ENCODE measurements around the gene RABL3.
"Not testable (repeated sequence)": the region's sequence is repeated elsewhere in the genome, so short reads cannot be mapped to it uniquely, and the experiment has no call there.

Gene RABL3

DNA sequence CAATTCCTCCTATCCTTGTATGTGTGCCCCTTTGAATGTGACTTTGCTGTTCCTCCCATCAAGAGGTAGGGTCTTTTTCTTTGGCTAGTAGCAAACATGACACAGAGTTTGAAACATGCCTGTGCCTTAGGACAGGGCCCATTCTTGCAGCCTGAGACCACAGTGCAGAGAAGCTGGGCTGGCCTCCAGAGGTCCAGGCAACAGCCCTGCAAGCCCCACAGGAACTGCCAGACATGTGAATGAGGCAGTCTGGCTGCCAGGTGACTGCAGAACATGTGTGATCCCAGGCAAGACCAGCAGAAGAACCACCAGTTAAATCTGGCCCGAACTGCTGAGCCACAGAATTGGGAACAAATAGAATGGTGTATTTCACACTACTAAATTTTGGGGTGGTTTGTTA lies 59.1 kb downstream of the RABL3 start:
- DNase-seq (ENCODE audit: low read depth), result no peak

DNA sequence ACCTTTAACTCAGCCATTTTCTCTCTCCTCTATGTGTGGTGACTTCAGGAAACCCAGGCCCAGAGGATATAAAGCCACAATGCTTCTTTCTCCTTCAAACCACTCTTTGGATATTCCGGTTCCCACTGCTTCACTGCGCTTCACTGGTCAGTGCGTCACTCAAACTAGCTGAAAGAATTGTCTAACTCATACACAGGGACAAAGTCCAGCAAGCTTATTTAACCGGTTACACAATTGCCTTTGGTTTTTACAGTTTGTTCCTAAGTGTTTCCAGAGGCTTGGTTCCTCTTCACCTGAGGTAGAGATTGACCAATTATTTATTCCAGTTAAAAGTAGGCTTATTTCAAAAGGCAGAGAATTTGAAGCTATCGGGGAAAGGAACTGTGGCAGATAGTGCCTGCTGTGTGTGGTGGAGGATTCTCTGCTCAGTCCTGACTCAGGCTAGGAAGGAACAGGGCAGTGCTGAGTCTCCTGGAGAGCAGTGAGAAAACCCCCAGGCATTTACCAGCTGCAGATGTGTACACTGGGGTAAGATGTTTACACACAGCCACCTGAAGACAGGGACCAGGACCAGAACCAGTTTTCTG lies 60.1 kb downstream of the RABL3 start, which contains the start of gene HGD:
Gene HGD, minus strand, starts transcription at position 145 of the 587 bp plus-strand sequence. Its CDS starts 128 bp downstream, at position 17.
- DNase-seq (ENCODE audit: low read depth), result no peak

DNA sequence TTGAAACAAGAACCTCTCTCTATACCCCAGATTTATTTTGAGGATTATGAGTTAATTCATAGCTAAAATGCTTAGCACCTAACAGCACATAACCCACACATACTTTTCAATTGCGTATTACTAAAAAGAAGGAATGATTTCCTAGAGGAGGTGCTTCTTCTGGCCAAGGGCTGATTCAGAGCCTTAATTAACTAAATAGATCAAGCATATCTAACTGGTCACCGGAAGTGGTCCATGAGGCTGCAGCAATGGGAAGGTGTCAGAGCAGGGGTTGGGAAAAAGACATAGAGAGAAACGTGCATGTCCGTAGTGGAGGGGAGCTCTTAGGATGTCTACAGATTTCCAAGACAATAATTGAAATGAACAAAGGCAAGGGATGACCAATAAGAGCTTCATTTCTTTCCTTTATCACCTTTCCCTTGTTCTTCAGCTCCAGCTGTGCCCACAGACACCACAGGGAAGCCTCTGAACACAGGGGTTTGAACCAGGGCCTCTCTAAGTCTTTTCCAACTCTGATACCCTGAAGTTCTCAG lies 60.7 kb downstream of the RABL3 start:
- DNase-seq (ENCODE audit: low read depth), result no peak

DNA sequence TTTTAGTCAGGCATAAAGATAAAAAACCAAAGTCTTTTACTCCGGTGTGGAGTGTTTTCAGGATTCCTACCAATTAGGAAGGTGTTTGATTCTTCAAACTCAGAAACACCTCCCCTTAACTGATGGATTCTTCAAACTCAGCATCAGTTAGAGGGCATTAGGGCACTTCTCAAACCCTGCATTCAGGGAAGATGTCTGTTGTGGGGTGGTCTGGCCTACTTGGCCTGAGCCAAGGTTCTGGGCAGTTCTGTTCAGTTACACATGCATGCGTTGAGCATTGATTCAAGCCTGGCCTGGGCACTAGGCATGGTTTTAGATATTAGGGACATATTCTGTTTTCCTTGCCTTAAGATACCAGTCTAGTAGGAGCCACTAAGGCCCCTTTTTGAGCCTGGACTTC lies 61.3 kb downstream of the RABL3 start:
- DNase-seq (ENCODE audit: low read depth), result no peak

DNA sequence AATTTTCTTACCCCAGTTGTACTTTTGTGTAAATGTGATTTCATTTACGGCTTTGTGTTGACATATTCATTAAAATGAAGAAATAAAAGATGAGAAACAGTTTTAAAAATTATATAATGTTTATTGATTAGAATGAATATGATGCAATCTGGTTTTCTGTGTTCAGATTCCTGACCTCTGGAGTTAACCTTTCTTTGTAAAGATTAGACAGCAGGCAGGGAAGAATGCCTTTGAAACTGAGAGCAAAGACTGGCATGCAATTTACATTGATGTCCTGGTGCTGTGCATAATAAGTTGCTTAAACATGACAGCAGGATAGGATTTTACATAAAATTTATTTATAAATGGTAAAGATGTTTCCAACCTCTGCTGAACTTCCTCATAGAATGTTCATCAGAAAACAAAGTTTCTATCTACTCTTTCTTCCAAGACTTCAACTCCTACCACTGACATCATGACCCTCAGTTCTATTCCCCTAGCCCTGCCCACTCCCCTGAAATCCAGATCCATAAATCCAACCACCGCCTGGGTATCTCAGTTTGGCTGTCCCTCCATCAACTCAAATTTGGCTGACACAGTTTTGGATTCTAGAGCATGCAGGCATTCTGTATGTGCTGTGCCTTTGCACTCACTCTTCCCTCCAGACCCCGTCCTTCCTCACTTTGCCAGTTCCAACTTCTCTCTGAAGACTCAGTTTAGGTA lies 62.0 kb downstream of the RABL3 start:
- no peak for DNase-seq (ENCODE audit: low read depth)

DNA sequence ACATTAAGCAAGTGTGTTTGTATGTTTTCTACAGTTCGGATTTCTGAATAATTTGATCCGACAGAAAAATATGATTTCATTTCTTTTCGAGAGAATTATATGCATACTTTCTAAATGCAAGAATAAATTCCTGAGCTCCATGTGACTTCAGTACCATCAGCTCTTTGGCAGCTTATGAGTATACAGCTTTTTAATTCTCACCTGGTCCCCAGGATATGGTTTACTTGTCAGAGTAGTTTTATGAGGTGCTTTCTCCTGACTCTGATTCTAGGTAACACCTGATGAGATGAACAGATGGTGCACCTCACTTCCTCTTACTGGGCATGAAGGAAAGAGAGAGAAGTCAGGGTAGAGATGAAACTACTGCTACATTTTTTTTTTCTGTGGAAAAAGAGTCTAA lies 63.3 kb downstream of the RABL3 start:
- DNase-seq (ENCODE audit: low read depth), result no peak

DNA sequence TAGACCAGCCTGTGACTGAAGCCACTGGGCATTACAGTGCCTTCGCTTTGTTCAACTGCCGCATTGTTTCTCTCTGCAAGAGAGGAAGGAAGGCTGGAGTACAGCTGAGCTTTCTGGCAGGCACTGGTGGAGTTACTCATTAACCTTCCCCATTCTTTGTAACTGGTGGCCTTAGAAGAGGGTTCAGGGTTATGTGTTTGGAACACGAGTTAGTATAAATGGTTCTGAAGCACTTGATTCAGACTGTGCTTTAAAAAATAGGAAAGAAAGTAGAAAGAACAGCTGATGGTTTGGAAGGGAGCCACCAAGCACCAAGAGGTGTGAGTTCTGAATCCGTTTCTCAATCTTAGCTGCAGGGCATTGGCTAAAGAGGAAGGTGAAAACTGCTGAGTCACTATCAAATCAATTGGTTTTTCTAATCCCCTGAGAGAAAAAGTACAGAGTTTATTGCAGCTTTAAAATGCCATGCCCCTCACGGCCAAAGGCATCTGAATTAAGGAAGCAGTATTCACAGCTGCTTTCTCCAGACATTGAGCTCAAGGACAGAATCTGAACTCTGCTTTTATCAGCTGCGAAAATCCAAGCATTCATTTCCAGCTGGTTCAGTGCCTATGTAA lies 63.9 kb downstream of the RABL3 start:
- DNase-seq (ENCODE audit: low read depth), result no peak

DNA sequence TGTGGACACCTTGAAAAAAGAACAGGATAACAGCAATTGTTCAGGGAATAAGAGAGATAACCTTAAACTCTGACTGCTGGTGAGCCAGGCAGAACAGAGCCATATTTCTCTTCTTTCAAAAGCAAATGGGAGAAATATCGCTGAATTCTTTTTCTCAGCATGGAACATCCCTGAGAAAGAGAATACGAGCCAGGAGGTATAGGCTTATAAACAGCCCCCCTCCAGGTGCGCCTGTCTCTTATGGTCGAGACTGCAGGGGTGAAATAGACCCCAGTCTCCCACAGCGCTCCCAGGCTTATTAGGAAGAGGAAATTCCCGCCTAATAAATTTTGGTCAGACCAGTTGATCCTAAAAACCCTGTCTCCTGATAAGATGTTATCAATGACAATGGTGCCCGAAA lies 65.1 kb downstream of the RABL3 start:
- not testable (repeated sequence) for DNase-seq (ENCODE audit: low read depth)

DNA sequence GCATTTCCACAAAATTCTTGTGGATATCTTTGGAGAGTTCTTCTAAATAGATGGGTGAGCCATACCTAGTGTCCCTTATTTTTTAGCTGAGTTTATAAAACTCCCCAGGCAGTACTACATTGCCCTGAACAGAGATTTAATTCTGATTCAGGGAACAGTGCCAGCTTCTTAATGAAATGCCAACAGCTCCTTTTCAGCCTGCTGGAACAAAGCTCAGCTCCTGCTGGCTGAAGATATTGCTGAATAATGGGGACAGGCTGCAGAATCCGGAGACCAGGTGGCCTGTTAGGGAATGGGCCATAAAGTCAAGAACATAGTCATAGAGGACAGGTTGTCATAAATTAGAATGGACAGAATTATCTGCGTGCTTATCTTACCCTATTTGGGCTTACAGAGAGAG lies 69.2 kb downstream of the RABL3 start:
- no peak for DNase-seq (ENCODE audit: low read depth)

DNA sequence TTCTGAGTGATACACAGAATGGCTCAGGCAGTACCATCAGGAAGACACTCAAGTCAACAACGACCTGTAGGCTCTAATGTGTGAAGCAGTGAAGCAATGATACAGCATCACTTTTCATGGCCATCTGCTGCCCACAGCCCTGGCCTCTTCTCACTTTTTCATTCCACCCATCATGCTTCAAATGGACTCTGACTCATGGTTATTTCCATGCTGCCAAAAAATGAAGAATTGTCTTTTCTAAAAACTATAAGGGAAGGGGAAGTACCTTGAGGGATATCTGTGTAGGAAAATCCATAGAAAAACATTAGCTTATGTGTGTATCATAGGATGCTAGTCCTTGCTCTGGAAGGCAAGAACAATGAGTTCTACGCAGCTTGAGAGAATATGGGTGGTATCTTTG lies 71.7 kb downstream of the RABL3 start:
- no peak for DNase-seq (ENCODE audit: low read depth)

DNA sequence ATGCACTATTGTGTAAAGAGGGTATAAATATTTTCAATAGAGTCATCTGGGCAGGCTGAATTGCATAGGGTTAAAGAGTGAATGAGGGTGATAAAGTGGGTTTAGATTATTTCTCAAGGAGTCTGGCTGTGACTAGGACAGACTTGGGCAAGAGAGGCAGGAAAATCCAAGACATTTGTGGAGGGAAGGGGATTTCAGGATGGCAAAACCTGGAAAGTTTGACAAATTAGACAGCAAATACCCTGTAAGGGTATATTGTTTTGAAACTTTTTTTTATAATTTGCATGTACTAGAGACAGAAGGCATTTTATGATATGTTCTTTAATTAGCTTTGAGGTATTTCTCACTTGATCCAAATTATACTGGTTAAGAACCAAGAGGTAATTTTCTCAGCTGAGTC lies 77.4 kb downstream of the RABL3 start:
- no peak for DNase-seq (ENCODE audit: low read depth)

DNA sequence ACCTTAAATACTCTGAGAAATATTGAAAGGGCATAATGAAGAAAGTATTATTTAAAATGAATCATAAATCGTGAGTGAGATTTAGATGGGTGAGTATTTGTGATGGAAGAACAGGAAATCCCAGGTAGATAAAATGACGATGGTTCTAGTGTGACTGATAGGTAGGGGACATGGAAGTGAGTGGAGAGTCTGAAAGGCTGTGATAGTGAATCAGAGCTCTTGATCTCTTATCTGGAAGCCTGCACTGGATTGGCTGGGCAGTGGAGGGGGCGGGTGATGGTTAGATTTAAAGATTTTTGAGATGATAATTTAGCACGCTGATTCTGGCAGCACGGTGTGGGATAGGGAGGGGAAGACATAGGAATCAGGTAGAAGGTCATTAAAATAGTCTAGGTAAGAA lies 80.4 kb downstream of the RABL3 start:
- no peak for DNase-seq (ENCODE audit: low read depth)

DNA sequence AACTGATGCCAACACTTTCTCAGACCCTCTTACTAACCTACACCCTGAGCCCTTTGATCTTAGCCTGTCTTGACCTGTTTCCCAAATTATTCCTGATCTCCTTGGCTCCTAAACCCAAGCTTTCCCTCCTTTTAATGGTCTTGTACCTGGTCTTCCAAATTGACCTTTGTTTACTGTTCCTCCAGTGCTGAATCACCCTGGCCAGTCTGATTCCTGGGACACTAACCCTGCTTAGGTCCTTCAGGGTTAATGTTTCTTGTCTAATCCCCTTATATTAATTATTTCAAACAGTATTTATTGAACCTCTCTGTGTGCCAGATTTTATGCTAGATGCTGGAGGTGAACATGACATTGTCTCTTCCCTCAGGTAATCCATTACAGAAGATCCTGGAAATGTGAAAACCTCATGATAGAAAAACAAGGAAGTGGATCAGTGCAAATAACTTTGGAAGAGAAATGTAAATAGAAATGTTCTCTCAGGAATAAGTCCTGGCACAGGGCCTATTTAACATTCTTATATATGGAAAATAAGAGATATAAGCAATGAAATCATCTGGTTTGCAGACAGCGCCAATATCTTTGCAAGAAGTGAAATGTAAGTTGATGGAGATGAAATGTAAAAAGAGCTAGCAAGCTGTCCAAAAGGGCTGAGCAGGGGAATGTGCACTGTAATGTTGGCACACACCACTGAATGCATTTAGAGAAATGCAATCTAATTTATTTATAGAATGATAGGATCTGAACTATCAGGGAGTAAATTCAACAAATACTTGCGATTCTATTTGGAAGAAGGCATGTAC lies 81.0 kb downstream of the RABL3 start:
- DNase-seq (ENCODE audit: low read depth), result no peak

DNA sequence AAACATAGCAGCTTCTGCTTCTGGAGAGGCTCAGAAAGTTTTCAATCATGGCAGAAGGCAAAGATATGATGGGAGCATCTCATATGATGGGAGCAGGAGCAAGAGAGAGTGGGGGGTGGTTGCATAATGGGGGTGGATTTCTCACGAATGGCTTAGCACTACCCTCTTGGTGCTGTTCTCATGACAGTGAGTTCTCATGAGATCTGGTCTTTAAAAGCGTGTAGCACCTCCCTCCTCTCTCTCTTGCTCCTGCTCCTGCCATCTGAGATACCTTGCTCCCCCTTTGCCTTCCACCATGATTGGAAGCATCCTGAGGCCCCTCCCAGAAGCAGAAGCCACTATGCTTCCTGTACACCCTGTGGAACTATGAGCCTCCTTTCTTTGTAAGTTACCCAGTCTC lies 82.5 kb downstream of the RABL3 start:
- no peak for DNase-seq (ENCODE audit: low read depth)

DNA sequence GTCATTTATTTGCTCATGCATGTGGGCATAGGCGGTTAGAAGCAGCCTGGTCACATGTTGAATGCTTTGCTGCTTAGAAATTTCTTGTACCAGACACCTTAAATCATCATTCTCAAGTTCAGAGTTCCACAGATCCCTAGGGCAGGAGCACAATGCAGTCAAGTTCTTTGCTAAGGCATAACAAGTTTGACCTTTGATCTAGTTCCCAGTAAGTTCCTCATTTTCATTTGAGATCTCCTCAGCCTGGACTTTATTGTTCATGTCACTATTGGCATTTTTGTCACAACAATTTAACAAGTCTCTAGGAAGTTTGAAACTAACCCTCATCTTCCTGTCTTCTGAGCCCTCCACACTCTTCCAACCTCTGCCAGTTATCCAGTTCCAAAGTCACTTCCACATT lies 83.0 kb downstream of the RABL3 start:
- DNase-seq (ENCODE audit: low read depth), result no peak

DNA sequence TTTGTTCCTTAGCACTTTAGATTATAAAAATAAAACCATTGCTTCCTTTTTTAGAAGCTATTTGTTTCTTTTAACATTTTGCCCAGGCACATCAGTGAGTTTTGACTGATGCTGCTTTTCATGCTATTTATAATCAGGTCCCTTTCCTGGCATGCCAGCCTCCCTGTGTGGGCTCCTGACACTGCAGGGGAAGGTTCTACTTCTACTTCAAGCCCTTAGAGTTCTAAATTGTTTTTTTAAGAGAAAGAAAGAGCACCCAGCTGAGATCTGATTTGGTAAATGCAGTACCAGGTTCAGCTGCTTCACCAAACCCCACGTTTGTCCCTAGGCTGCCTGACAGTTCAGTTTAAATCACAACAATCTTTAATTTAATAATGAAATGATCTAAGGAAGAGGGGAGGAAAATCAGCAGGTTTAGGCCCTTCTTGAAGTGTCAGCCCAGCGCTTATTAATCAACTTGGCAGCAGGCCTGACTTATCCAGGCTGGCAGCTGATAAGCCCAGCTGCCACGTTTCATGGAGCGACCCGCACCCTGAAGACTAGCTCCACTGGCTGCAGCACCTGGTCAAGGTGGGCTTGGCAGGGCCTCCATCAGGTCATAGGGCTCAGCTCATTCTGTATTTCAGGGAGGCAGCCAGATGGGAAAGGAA lies 89.3 kb downstream of the RABL3 start:
- DNase-seq (ENCODE audit: low read depth), result no peak

DNA sequence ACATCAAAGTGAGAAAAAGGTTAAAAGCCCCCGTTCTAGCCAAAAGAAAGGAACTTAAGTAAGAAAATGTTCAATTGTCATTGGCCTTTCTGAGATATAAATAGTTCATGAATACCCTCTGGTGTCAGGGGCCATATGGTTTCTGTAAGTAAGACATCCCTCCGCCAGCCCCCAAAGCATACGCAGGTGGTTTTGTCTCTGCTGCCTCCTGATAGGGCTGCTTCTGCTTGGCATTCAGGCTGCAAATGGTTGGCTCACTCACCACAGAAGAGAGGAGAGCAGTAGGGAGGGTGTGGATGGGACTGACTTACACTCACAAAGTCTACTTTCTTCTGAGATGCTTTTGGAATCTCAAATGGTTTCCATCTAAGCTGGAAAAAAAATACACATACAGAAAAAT lies 90.0 kb downstream of the RABL3 start:
- DNase-seq (ENCODE audit: low read depth), result no peak

DNA sequence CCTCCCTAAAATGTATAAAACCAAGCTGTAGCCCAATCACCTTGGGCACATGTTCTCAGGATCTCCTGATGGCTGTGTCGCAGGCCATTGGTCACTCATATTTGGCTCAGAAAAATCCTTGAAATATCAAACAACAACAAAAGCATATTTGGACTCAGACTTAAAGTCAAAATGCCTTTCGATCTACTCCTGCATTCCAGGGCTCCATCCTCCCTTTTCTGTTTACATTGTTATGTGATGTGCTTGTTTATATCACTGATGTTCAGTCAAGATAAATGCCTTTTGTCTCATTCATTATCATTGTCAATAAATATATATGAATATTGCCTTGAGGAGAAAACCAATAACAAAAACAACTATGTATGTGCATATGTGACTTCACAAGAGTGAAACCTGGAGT lies 92.0 kb downstream of the RABL3 start:
- no peak for DNase-seq (ENCODE audit: low read depth)

DNA sequence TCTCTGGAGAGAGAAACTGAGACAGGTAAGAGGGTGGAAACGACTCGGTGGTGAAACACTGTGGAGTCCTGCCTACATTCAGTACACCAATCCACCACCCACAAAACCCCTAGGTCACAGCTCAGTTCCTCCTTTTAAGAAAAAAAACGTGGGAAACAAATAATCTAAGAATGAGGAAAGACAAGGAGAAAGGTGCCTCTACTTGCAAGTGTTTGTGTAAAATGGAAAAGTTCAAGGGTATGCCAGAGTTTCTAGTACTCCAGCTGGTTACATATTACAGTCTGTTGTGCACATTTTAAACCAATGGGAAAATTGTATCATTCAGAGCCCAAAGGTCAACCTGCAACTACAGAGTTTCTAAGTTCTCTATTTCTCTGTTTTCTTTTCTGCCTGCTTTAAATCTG lies 92.5 kb downstream of the RABL3 start:
- no peak for DNase-seq (ENCODE audit: low read depth)

DNA sequence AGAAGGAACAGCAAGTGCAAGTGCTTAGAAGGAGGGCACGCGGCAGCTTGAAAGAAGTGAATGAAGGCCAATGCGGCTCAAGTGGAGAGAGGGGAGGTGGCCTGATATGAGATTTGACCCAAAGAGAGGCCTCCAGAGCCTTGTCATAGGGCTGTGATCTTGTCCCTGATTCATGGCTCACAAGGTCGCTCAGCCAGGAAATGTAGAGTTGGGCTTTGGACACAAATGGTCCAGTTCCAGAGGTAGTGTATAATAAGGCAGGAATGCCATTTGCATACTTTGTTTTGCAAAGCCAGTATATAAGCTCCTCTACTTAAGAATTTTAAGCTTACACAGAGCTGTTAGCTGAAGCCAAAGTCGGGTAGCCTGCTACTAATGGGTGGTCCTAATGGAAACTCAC lies 94.0 kb downstream of the RABL3 start:
- no peak for DNase-seq (ENCODE audit: low read depth)

DNA sequence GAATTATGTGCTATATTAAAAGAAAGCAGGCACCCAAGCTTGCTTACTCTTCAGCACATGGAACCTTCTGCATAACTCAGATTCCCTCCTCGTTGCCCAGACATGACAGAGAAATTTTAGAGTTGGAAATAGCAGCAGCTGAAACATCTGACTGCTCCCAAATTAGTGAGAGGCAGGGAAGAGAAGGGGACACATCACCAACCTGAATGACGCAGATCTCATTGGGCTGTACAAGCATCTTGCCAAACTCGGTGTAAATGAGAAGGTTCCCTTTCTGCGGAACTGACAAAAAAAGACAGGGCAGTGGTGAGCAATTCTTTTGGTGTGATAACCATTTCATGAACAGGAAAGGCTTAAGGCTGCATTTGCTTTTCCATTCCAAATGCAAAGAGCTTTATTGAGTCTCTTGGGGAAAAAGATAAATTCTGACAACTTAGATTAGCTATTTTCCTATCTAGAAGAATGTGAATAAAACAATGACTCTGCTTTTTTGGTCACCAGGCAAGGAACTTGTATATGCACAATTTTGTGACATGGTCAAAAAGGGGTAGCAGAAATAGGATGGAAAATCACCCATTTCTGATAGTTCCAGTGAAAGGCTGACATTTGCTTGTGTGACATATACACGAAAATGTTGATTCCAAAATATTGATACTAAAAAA lies 95.4 kb downstream of the RABL3 start:
- no peak for DNase-seq (ENCODE audit: low read depth)

All from stimulated activated CD8-positive, alpha-beta memory T cell treated with anti-CD3 and anti-CD28 coated beads, Interleukin-4, amount 100 ng/mL, for 24 hours (primary cell).